Measurements from ENCODE around the gene CSTPP1. TPM values are rescaled to one million over a fixed set of nuclear protein-coding genes. Genes with fewer than 3 reads are reported as not detected.

CSTPP1 gene
- total RNA-seq, 6 experiments from 2014 or later = 3.3 to 7.5 (median 4.6) TPM

DNA sequence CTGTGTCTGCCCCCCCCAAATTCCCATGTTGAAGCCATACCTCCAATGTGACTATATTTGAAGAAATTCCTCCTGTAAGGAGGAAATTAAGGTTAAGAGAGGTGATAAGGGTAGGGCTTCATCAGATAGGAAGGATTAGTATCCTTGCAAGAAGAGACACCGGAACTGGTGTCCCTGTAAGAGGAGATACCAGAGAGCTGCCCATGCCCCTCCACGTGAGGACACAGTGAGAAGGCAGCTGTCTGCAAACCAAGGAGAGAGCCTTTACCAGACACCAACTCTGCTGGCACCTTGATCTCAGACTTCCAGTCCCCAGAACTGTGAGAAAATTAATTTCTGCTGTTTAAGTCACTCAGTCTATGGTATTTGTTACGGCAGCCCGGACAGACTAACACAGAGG is 130.8 kb downstream of the CSTPP1 start:
- Histone ChIP-seq H3K27ac (no peak overlapping the region), H3K36me3 (no peaks in the 10 kb centered on the region), H3K4me1 (no peaks in the 10 kb centered on the region), H3K9me3 (no peaks in the 10 kb centered on the region), H3K27me3 (no peaks in the 10 kb centered on the region), H3K4me3 (no peak overlapping the region)
- 90% methylated on average over 4 of the region's 4 CpGs for WGBS (ENCODE audit: insufficient coverage, low coverage, low lambda C conversion rate, missing lambda C conversion rate)
- intact Hi-C loops (cut with DNase I) = no loop called here
- TF ChIP-seq CTCF (IDR thresholded peaks at IDR 0.05) = no peak
- no peak for TF ChIP-seq POLR2A (IDR thresholded peaks at IDR 0.05)
- no peak for ATAC-seq
- DNase-seq = no peak

DNA sequence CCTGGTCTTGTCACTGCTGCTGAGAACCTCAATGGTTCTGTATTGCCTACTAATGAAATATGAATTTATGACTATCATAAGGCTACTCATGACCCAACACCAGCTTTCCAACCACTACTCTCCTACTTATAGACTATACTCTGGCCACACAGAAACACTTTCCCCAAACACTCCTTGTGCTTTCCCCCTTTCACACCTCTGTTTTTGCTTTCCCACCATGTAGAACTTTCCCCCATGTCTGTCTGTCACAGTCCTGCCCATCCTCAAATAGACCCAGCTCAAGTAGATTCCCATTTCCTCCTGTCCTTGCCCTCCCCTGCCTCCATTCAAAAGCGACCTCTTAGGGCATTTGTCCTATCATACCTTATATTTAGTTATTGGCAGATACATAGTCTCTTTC is 134.2 kb downstream of the CSTPP1 start:
- no peaks in the 10 kb centered on the region for H3K4me1 ChIP-seq
- no peak for DNase-seq
- ATAC-seq = no peak
- no peaks in the 10 kb centered on the region for H3K36me3 ChIP-seq
- intact Hi-C loops (cut with DNase I) = no loop called here
- no peaks in the 10 kb centered on the region for H3K9me3 ChIP-seq
- H3K27ac ChIP-seq = no peak overlapping the region
- WGBS (ENCODE audit: insufficient coverage, low coverage, low lambda C conversion rate, missing lambda C conversion rate) = 88% methylated on average over 1 of the region's 1 CpG
- H3K4me3 ChIP-seq = no peak overlapping the region
- no peaks in the 10 kb centered on the region for H3K27me3 ChIP-seq
- TF ChIP-seq POLR2A (IDR thresholded peaks at IDR 0.05) = no peak
- TF ChIP-seq CTCF (IDR thresholded peaks at IDR 0.05) = no peak

- intact Hi-C loops (cut with DNase I) = no loop called here
- TF ChIP-seq CTCF (IDR thresholded peaks at IDR 0.05) (no peak), POLR2A (IDR thresholded peaks at IDR 0.05) (no peak)
- H3K9me3 ChIP-seq = no peaks in the 10 kb centered on the region
- no peaks in the 10 kb centered on the region for H3K36me3 ChIP-seq
- H3K4me1 ChIP-seq = no peaks in the 10 kb centered on the region
- no peak for ATAC-seq
- no peaks in the 10 kb centered on the region for H3K27me3 ChIP-seq
- 54% methylated on average over 3 of the region's 3 CpGs for WGBS (ENCODE audit: insufficient coverage, low coverage, low lambda C conversion rate, missing lambda C conversion rate)
- no peak for DNase-seq
- no peak overlapping the region for H3K4me3 ChIP-seq
- H3K27ac ChIP-seq = no peak overlapping the region
Observed at GRCh38 chr11:47071341-47071740, 134.8 kb downstream of the CSTPP1 start.

DNA sequence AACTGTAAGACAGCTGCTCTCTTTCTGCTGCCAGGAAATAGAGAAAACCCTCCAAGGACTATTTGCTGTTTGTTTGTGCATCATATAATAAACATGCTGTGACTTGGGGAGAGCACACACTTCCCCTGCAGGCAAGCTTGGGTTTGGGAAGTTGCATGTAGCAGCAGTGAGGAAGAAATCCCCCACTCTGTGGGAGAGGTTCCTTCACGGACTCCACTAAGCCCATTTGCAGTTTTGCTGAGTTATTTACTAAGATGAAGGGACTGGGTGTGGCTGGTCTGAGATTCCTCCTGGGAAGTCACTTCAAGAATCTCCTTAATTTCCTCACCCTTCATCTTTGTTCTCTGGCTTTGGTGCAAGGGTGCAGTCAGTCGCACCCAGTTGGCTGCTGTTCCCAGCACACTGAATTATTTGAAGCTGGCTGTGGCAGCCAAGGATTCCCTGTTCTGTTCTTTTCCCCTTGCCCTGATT is 135.3 kb downstream of the CSTPP1 start:
- H3K36me3 ChIP-seq = no peaks in the 10 kb centered on the region
- no peak overlapping the region for H3K4me3 ChIP-seq
- ATAC-seq = no peak
- 56% methylated on average over 1 of the region's 2 CpGs for WGBS (ENCODE audit: insufficient coverage, low coverage, low lambda C conversion rate, missing lambda C conversion rate)
- H3K27ac ChIP-seq = no peak overlapping the region
- H3K27me3 ChIP-seq = no peaks in the 10 kb centered on the region
- no peaks in the 10 kb centered on the region for H3K9me3 ChIP-seq
- no peak for TF ChIP-seq POLR2A (IDR thresholded peaks at IDR 0.05)
- no peak for TF ChIP-seq CTCF (IDR thresholded peaks at IDR 0.05)
- H3K4me1 ChIP-seq = no peaks in the 10 kb centered on the region
- DNase-seq = no peak
- intact Hi-C loops (cut with DNase I) = no loop called here

Data from right lobe of liver (tissue), 6 donors.